Hepatic stellate cell (primary cell): ENCODE data around the gene EMC9.

Experiments
- DNase-seq: peaks from one replicate; pipeline ENCODE4 v3.0.0; 2011; ENCODE audit warnings: low spot score

EMC9 gene

GRCh38 chr14:24177041-24177825 lies 35.8 kb upstream of the EMC9 start:
- DNase-seq: no peak

GRCh38 chr14:24176599-24176998 lies 35.2 kb upstream of the EMC9 start:
- no peak for DNase-seq

GRCh38 chr14:24172871-24173281 lies 31.5 kb upstream of the EMC9 start:
- DNase-seq: no peak

GRCh38 chr14:24172261-24172860 lies 31.0 kb upstream of the EMC9 start:
- DNase-seq: no peak

GRCh38 chr14:24171422-24172260 lies 30.2 kb upstream of the EMC9 start, which contains the start of gene REC8:
Gene REC8 (plus strand): TSS chr14:24172080. CDS start chr14:24172553, 473 bp downstream.
- DNase-seq: no peak

- no peak for DNase-seq
Observed at GRCh38 chr14:24167469-24168114, 26.2 kb upstream of the EMC9 start.

GRCh38 chr14:24165785-24166184 lies 24.4 kb upstream of the EMC9 start:
- DNase-seq: no peak

- no peak for DNase-seq
Observed at GRCh38 chr14:24164518-24164991, 23.2 kb upstream of the EMC9 start.

- DNase-seq: peak; percentile 72
Observed at GRCh38 chr14:24162093-24162492, 20.7 kb upstream of the EMC9 start.

- peak; percentile 98 for DNase-seq
Observed at GRCh38 chr14:24160850-24161804, 19.7 kb upstream of the EMC9 start, which contains the start of gene IRF9. Gene IRF9 (plus strand): TSS chr14:24161265. CDS start chr14:24162145, 880 bp downstream.

GRCh38 chr14:24160499-24160849 lies 19.1 kb upstream of the EMC9 start:
- no peak for DNase-seq

GRCh38 chr14:24159777-24160498 lies 18.5 kb upstream of the EMC9 start:
- DNase-seq: no peak

GRCh38 chr14:24157331-24157730 lies 15.9 kb upstream of the EMC9 start:
- DNase-seq: no peak

- no peak for DNase-seq
Observed at GRCh38 chr14:24156840-24157239, 15.4 kb upstream of the EMC9 start.

- DNase-seq: no peak
Observed at GRCh38 chr14:24155100-24155499, 13.7 kb upstream of the EMC9 start.

GRCh38 chr14:24151404-24152080 lies 10.2 kb upstream of the EMC9 start:
- no peak for DNase-seq

- no peak for DNase-seq
Observed at GRCh38 chr14:24150993-24151392, 9.6 kb upstream of the EMC9 start.

- no peak for DNase-seq
Observed at GRCh38 chr14:24150567-24150966, 9.2 kb upstream of the EMC9 start.

- no peak for DNase-seq
Observed at GRCh38 chr14:24150061-24150460, 8.7 kb upstream of the EMC9 start.
